HG02970 (cell line): ENCODE results near the gene RBFOX2.

Experiments
- ATAC-seq: cut with Tn5 transposase; IDR thresholded peaks from one replicate; pipeline ENCODE4 v1.9.1; 2021; ENCODE audit warnings: mild to moderate bottlenecking, moderate library complexity, moderate number of reproducible peaks; ENCODE audit not compliant: unreplicated experiment, low FRiP score

RBFOX2 gene

GRCh38 chr22:35873426-35873825 is 155.2 kb downstream of the RBFOX2 start:
- no peak for ATAC-seq

- ATAC-seq, result no peak
Observed at GRCh38 chr22:35872451-35872850, 156.2 kb downstream of the RBFOX2 start.

GRCh38 chr22:35870517-35871293 is 157.9 kb downstream of the RBFOX2 start:
- no peak for ATAC-seq

- no peak for ATAC-seq
Observed at GRCh38 chr22:35868938-35869337, 159.7 kb downstream of the RBFOX2 start.

GRCh38 chr22:35866651-35867050 is 162.0 kb downstream of the RBFOX2 start:
- ATAC-seq, result no peak

- ATAC-seq, result no peak
Observed at GRCh38 chr22:35864545-35865165, 164.0 kb downstream of the RBFOX2 start.

GRCh38 chr22:35863432-35863831 is 165.2 kb downstream of the RBFOX2 start:
- ATAC-seq, result no peak

- ATAC-seq, result no peak
Observed at GRCh38 chr22:35862697-35863096, 165.9 kb downstream of the RBFOX2 start.

- no peak for ATAC-seq
Observed at GRCh38 chr22:35861451-35861850, 167.2 kb downstream of the RBFOX2 start.

GRCh38 chr22:35860837-35861236 is 167.8 kb downstream of the RBFOX2 start:
- ATAC-seq, result no peak

GRCh38 chr22:35860087-35860733 is 168.4 kb downstream of the RBFOX2 start:
- ATAC-seq, result no peak

GRCh38 chr22:35854334-35854733 is 174.3 kb downstream of the RBFOX2 start:
- no peak for ATAC-seq

- no peak for ATAC-seq
Observed at GRCh38 chr22:35852076-35852475, 176.5 kb downstream of the RBFOX2 start.

GRCh38 chr22:35850831-35851230 is 177.8 kb downstream of the RBFOX2 start:
- ATAC-seq, result no peak

- ATAC-seq, result no peak
Observed at GRCh38 chr22:35846804-35847203, 181.8 kb downstream of the RBFOX2 start.

- ATAC-seq, result no peak
Observed at GRCh38 chr22:35844886-35845285, 183.7 kb downstream of the RBFOX2 start.

- ATAC-seq, result no peak
Observed at GRCh38 chr22:35842954-35843353, 185.7 kb downstream of the RBFOX2 start.

GRCh38 chr22:35842519-35842913 is 186.1 kb downstream of the RBFOX2 start:
- no peak for ATAC-seq

GRCh38 chr22:35841907-35842518 is 186.6 kb downstream of the RBFOX2 start:
- no peak for ATAC-seq

GRCh38 chr22:35840302-35840739 is 188.3 kb downstream of the RBFOX2 start:
- ATAC-seq, result no peak

- no peak for ATAC-seq
Observed at GRCh38 chr22:35839841-35840301, 188.8 kb downstream of the RBFOX2 start.
